NCI-H128 (cell line): ENCODE measurements around the gene TBC1D32.
"Not testable (repeated sequence)": the region's sequence is repeated elsewhere in the genome, so short reads cannot be mapped to it uniquely, and the experiment has no call there.

Source experiments
- DNase-seq: peaks from one replicate; lab custom pipeline; 2025; ENCODE audit not compliant: unreplicated experiment; lab: John Stamatoyannopoulos, UW

The TBC1D32 gene

GRCh38 chr6:121142093-121142492 lies 192.2 kb downstream of the TBC1D32 start:
- no peak for DNase-seq

GRCh38 chr6:121135425-121135824 lies 198.9 kb downstream of the TBC1D32 start:
- DNase-seq, result no peak

- no peak for DNase-seq
These were observed 199.4 kb downstream of the TBC1D32 start for GRCh38 chr6:121134922-121135321.

GRCh38 chr6:121124600-121124999 lies 209.7 kb downstream of the TBC1D32 start:
- DNase-seq, result no peak

- no peak for DNase-seq
These were observed 221.9 kb downstream of the TBC1D32 start for GRCh38 chr6:121112356-121112755.

- DNase-seq, result no peak
These were observed 223.5 kb downstream of the TBC1D32 start for GRCh38 chr6:121110733-121111132.

- DNase-seq, result no peak
These were observed 227.3 kb downstream of the TBC1D32 start for GRCh38 chr6:121106962-121107361.

- DNase-seq, result no peak
These were observed 228.8 kb downstream of the TBC1D32 start for GRCh38 chr6:121105461-121105860.

GRCh38 chr6:121093928-121094327 lies 240.4 kb downstream of the TBC1D32 start:
- DNase-seq, result no peak

- no peak for DNase-seq
These were observed 243.8 kb downstream of the TBC1D32 start for GRCh38 chr6:121090492-121090891.

- DNase-seq, result no peak
These were observed 247.4 kb downstream of the TBC1D32 start for GRCh38 chr6:121086876-121087275.

- no peak for DNase-seq
These were observed 258.2 kb downstream of the TBC1D32 start for GRCh38 chr6:121076119-121076518.

GRCh38 chr6:121068749-121069148 lies 265.5 kb downstream of the TBC1D32 start:
- DNase-seq, result not testable (repeated sequence)

- DNase-seq, result no peak
These were observed 266.9 kb downstream of the TBC1D32 start for GRCh38 chr6:121067381-121067780.

GRCh38 chr6:121064345-121064744 lies 269.9 kb downstream of the TBC1D32 start:
- DNase-seq, result no peak

- DNase-seq, result peak; percentile 25
These were observed 278.6 kb downstream of the TBC1D32 start for GRCh38 chr6:121055572-121056163.

- DNase-seq, result not testable (repeated sequence)
These were observed 285.7 kb downstream of the TBC1D32 start for GRCh38 chr6:121048593-121048992.

- DNase-seq, result not testable (repeated sequence)
These were observed 289.4 kb downstream of the TBC1D32 start for GRCh38 chr6:121044905-121045304.

- not testable (repeated sequence) for DNase-seq
These were observed 290.6 kb downstream of the TBC1D32 start for GRCh38 chr6:121043706-121044105.

GRCh38 chr6:121043211-121043610 lies 291.1 kb downstream of the TBC1D32 start:
- not testable (repeated sequence) for DNase-seq

GRCh38 chr6:121042766-121043165 lies 291.5 kb downstream of the TBC1D32 start:
- DNase-seq, result no peak

- DNase-seq, result no peak
These were observed 293.4 kb downstream of the TBC1D32 start for GRCh38 chr6:121040831-121041230.

GRCh38 chr6:121033091-121033490 lies 301.2 kb downstream of the TBC1D32 start:
- DNase-seq, result no peak
